ENCODE results near the gene PLXND1. TPM values are rescaled to one million over a fixed set of nuclear protein-coding genes. Genes with fewer than 3 reads are reported as not detected.
A peak's percentile ranks its signal among the peaks of the same experiment; 100 is the strongest.

Gene PLXND1
- total RNA-seq, 1 donor from 2014 or later: 233 TPM

DNA sequence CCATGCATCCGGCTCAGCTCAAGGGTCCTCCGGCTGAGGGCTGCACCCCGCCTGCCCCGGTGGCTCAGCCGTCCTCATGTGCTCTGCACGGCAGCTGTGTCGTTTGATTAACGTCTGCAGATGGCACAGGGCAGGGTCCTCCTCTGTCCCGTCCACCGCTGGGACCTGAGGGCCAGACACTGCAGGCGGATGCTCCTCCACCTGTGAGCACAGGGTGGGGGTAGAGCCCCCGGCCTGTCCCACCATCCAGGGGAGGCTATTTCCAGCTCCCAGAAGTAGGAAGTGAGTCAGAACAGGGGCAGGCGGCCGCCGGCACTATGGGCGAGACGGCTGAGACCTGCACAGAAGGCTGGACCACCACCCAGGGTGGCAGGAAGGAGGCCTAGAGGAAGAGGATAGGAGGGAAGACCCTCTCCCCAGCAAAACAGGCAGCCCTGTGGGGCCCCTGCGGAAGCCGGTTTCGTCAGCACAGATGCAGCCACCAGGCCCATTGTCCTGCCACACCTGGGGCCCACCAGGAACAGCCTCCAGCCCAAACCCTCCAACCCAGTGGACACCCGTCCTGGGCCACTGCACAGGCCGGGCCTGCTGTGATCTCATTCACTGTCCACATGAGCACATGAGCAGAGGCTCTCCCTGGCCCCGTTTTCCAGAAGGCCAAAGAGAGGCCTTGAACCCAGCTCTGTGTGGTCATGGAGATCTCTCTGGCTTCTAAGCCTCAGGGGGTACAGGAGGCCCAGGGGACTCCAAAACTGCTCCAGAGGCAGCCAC lies 12.6 kb upstream of the PLXND1 start:
- Histone ChIP-seq H3K9me3 (no peaks in the 10 kb centered on the region), H3K4me3 (peak overlapping the region; percentile 3), H3K36me3 (no peaks in the 10 kb centered on the region), H3K27ac (peak overlapping the region; percentile 77), H3K4me1 (peaks cover 95% of the 10 kb centered on the region), H3K27me3 (ENCODE audit: low read depth) (no peaks in the 10 kb centered on the region)
- intact Hi-C loops (cut with DNase I): no loop called here
- no peak for TF ChIP-seq CTCF (IDR thresholded peaks at IDR 0.05)
- peak; percentile 49 for DNase-seq
- no peak for ATAC-seq

DNA sequence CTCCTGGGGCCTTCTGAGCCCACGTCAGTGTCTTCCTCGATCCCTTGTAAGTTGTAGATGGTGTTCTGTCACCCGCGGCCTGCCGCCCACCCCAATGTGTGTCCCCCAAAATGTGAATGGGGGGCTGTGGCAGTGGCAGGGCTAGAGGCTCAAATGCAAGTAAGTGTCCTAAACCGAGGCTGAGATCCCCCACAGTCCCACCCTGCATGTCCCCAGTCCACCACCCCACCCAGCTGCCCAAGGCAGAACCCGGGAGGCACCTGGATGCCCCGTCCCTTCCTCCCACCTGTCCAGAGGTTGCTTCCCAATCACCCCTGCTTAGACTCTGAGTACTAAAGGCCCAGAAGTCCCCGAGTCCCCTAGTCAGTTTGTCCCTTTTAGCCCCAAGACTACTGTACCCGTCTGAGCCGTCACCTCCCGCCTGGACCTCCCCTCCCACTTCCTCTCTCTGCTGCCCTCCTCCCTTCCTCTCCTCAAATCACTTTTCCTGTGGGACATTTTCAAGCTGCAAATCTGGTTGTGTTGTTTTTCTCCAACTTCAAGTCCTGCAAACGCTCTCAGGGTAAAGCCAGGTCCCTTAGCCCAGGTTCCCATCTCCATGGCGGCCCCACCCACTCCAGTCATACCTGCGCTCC lies 11.8 kb upstream of the PLXND1 start:
- no peak for TF ChIP-seq CTCF (IDR thresholded peaks at IDR 0.05)
- Histone ChIP-seq H3K27me3 (ENCODE audit: low read depth) (no peaks in the 10 kb centered on the region), H3K36me3 (no peaks in the 10 kb centered on the region), H3K9me3 (no peaks in the 10 kb centered on the region), H3K4me3 (peak overlapping the region; percentile 3), H3K4me1 (peaks cover 90% of the 10 kb centered on the region), H3K27ac (peak overlapping the region; percentile 77)
- DNase-seq (no peak), ATAC-seq (no peak)
- intact Hi-C loops (cut with DNase I): no loop called here

DNA sequence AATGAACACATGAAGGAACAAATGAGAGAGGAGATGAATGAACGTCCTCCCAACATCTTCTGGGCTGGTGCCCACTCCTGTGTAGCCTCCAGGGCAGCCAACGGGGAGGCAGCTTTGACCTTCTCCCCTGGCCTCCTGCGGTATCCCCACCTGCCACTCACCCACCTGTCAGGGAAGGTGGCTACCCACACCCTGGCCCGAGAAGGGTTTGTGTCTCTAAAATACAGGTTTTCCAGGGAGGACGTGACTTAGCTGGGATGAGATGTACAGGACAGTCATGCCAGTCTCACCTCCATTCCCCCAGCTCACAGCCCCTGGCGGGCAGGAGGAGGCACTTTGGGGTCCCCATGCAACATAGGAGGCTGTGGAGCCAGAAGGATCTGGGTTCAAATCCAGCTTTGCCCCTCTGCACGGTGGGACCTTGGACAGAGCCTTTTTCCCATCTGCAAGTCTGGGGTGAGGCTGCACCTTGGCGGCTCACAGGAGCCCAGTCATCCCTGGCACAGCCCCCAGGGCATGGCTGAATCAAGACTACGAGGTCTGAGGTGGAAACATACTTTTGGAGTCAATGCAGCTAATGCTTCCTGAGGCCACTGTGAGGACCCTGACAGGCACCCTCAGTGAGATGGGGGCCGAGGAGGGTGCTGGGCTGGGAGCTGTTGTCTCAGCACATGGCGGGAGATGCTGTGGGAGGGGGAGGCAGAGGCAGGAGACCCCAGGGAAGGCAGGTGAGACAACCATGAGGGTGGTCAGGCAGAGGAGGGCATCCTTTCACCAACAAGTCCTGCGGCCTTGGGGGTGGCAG lies 11.1 kb upstream of the PLXND1 start:
- ATAC-seq: no peak
- no peak for DNase-seq
- Histone ChIP-seq H3K27ac (peak overlapping the region; percentile 77), H3K4me1 (peaks cover 90% of the 10 kb centered on the region), H3K9me3 (no peaks in the 10 kb centered on the region), H3K4me3 (no peak overlapping the region), H3K36me3 (no peaks in the 10 kb centered on the region), H3K27me3 (ENCODE audit: low read depth) (no peaks in the 10 kb centered on the region)
- intact Hi-C loops (cut with DNase I): no loop called here
- TF ChIP-seq CTCF (IDR thresholded peaks at IDR 0.05): no peak

DNA sequence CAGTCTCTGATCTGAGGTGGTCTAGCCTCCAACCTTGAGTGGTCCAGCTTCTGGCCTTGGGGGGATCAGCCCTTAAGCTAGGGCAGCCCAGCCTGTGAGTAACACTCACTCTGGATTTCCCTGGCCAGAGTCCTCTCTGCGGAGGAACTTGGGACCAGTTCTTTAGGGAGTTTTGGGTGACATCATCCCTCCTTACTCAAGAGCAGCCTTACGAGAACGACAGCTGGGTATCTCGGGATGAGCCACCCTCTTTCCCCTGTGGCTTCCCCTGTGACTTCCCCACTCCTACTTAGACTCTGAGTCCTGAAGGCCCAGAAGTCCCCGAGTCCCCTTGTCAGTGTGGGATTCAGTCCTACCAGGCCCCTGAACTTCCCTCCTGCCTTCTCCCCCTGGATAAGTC lies 10.2 kb upstream of the PLXND1 start:
- peak; percentile 19 to 46 for ATAC-seq
- intact Hi-C loops (cut with DNase I): no loop called here
- peaks cover 92% of the 10 kb centered on the region for H3K4me1 ChIP-seq

More for the DNA sequence above, 10.2 kb upstream of the PLXND1 start:
- Histone ChIP-seq H3K36me3 (no peaks in the 10 kb centered on the region), H3K9me3 (no peaks in the 10 kb centered on the region), H3K27ac (peak overlapping the region; percentile 77), H3K27me3 (ENCODE audit: low read depth) (no peaks in the 10 kb centered on the region), H3K4me3 (no peak overlapping the region)
- no peak for TF ChIP-seq CTCF (IDR thresholded peaks at IDR 0.05)
- peak; percentile 53 for DNase-seq

All from lower lobe of right lung (tissue), 2 donors.